T-helper 2 cell treated with Interferon-gamma antibody and Interleukin-4, amounts not matched to agents 5 μg/mL and 100 μg/mL, for 36 hours (primary cell): ENCODE measurements around the gene RNF31.

Experiments
- DNase-seq: peaks from one replicate; pipeline ENCODE4 v3.0.0; 2021; ENCODE audit warnings: low spot score
- H3K27ac Mint-ChIP-seq: one replicate; pipeline ENCODE4 v1.8.0; 2021; ENCODE audit warnings: mild to moderate bottlenecking, mixed read lengths
- H3K27me3 Mint-ChIP-seq: one replicate; pipeline ENCODE4 v1.8.0; 2021; ENCODE audit warnings: low read depth, mixed read lengths
- H3K36me3 Mint-ChIP-seq: one replicate; pipeline ENCODE4 v1.8.0; 2021; ENCODE audit warnings: low read depth, mixed read lengths
- H3K4me1 Mint-ChIP-seq: one replicate; pipeline ENCODE4 v1.8.0; 2021; ENCODE audit warnings: low read depth, mixed read lengths
- H3K4me3 Mint-ChIP-seq: one replicate; pipeline ENCODE4 v1.8.0; 2022; ENCODE audit warnings: mild to moderate bottlenecking, moderate library complexity, mixed read lengths
- H3K9me3 Mint-ChIP-seq: one replicate; pipeline ENCODE4 v1.8.0; 2021; ENCODE audit warnings: mixed read lengths

Gene RNF31

GRCh38 chr14:24138396-24139271 lies 8.7 kb upstream of the RNF31 start:
- H3K9me3 Mint-ChIP-seq: no peaks in the 10 kb centered on the region
- H3K27ac Mint-ChIP-seq: peak overlapping the region; percentile 77
- H3K27me3 Mint-ChIP-seq: no peaks in the 10 kb centered on the region
- H3K4me3 Mint-ChIP-seq: peak overlapping the region; percentile 99
- no peak for DNase-seq
- peaks cover 49% of the 10 kb centered on the region for H3K4me1 Mint-ChIP-seq
- peaks cover 56% of the 10 kb centered on the region for H3K36me3 Mint-ChIP-seq

- no peaks in the 10 kb centered on the region for H3K27me3 Mint-ChIP-seq
- peaks cover 54% of the 10 kb centered on the region for H3K4me1 Mint-ChIP-seq
- no peaks in the 10 kb centered on the region for H3K9me3 Mint-ChIP-seq
- no peak for DNase-seq
- peak overlapping the region; percentile 77 for H3K27ac Mint-ChIP-seq
- H3K4me3 Mint-ChIP-seq: peak overlapping the region; percentile 99
- H3K36me3 Mint-ChIP-seq: peaks cover 64% of the 10 kb centered on the region
Measured at GRCh38 chr14:24139272-24139934, 7.9 kb upstream of the RNF31 start.

- Mint-ChIP-seq H3K27ac (peak within 1 kb of the TSS; percentile 84), H3K9me3 (no peaks in the 10 kb centered on the region), H3K4me1 (peaks cover 60% of the 10 kb centered on the region), H3K4me3 (peak within 1 kb of the TSS; percentile 99), H3K27me3 (no peaks in the 10 kb centered on the region), H3K36me3 (peaks cover 80% of the 10 kb centered on the region)
- DNase-seq: peak; percentile 100
Measured at GRCh38 chr14:24141097-24141880, 6.0 kb upstream of the RNF31 start, which contains the start of gene EMC9. Gene EMC9, minus strand, starts transcription at chr14:24141591. Its CDS starts 287 bp downstream, at chr14:24141304.

GRCh38 chr14:24143511-24143910 lies 3.8 kb upstream of the RNF31 start:
- no peaks in the 10 kb centered on the region for H3K27me3 Mint-ChIP-seq

GRCh38 chr14:24144451-24144850 lies 2.8 kb upstream of the RNF31 start:
- Mint-ChIP-seq H3K4me3 (peak overlapping the region; percentile 100), H3K36me3 (peaks cover 68% of the 10 kb centered on the region), H3K4me1 (peaks cover 50% of the 10 kb centered on the region), H3K9me3 (no peaks in the 10 kb centered on the region), H3K27ac (peak overlapping the region; percentile 50), H3K27me3 (no peaks in the 10 kb centered on the region)
- DNase-seq: no peak

More at GRCh38 chr14:24143511-24143910, 3.8 kb upstream of the RNF31 start:
- peak overlapping the region; percentile 99 for H3K4me3 Mint-ChIP-seq
- peaks cover 68% of the 10 kb centered on the region for H3K36me3 Mint-ChIP-seq
- H3K27ac Mint-ChIP-seq: peak overlapping the region; percentile 69
- H3K4me1 Mint-ChIP-seq: peaks cover 50% of the 10 kb centered on the region
- no peaks in the 10 kb centered on the region for H3K9me3 Mint-ChIP-seq
- no peak for DNase-seq

- Mint-ChIP-seq H3K27ac (peak overlapping the region; percentile 100), H3K4me1 (peaks cover 49% of the 10 kb centered on the region), H3K27me3 (no peaks in the 10 kb centered on the region), H3K36me3 (peaks cover 67% of the 10 kb centered on the region), H3K9me3 (no peaks in the 10 kb centered on the region), H3K4me3 (peak overlapping the region; percentile 100)
- no peak for DNase-seq
Measured at GRCh38 chr14:24145219-24145618, 2.1 kb upstream of the RNF31 start.

- no peaks in the 10 kb centered on the region for H3K27me3 Mint-ChIP-seq
- H3K9me3 Mint-ChIP-seq: no peaks in the 10 kb centered on the region
- peaks cover 53% of the 10 kb centered on the region for H3K4me1 Mint-ChIP-seq
- H3K4me3 Mint-ChIP-seq: peak overlapping the region; percentile 100
- no peak for DNase-seq
- peaks cover 67% of the 10 kb centered on the region for H3K36me3 Mint-ChIP-seq
- H3K27ac Mint-ChIP-seq: peak overlapping the region; percentile 100
Measured at GRCh38 chr14:24145690-24146452, 1.4 kb upstream of the RNF31 start.

- peak; percentile 93 for DNase-seq
- no peaks in the 10 kb centered on the region for H3K27me3 Mint-ChIP-seq
- peaks cover 53% of the 10 kb centered on the region for H3K4me1 Mint-ChIP-seq
- peaks cover 72% of the 10 kb centered on the region for H3K36me3 Mint-ChIP-seq
- peak within 1 kb of the TSS; percentile 100 for H3K27ac Mint-ChIP-seq
- no peaks in the 10 kb centered on the region for H3K9me3 Mint-ChIP-seq
- H3K4me3 Mint-ChIP-seq: peak within 1 kb of the TSS; percentile 100
Measured at GRCh38 chr14:24146453-24146977, 783 bp upstream of the RNF31 start, which contains the start of gene PSME2. Gene PSME2, minus strand, starts transcription at chr14:24146610. Its CDS starts 29 bp downstream, at chr14:24146581.

GRCh38 chr14:24147761-24148428 lies 597 bp downstream of the RNF31 start:
- DNase-seq: no peak
- Mint-ChIP-seq H3K9me3 (no peaks in the 10 kb centered on the region), H3K36me3 (peaks cover 73% of the 10 kb centered on the region), H3K4me1 (peaks cover 48% of the 10 kb centered on the region), H3K27ac (peak overlapping the region; percentile 82), H3K4me3 (peak overlapping the region; percentile 100), H3K27me3 (no peaks in the 10 kb centered on the region)

- H3K4me1 Mint-ChIP-seq: peaks cover 36% of the 10 kb centered on the region
- no peaks in the 10 kb centered on the region for H3K9me3 Mint-ChIP-seq
Measured at GRCh38 chr14:24149302-24149969, 2.1 kb downstream of the RNF31 start.

GRCh38 chr14:24150061-24150460 lies 2.8 kb downstream of the RNF31 start:
- no peaks in the 10 kb centered on the region for H3K27me3 Mint-ChIP-seq
- H3K4me1 Mint-ChIP-seq: peaks cover 32% of the 10 kb centered on the region
- DNase-seq: no peak
- H3K4me3 Mint-ChIP-seq: no peak overlapping the region
- H3K9me3 Mint-ChIP-seq: no peaks in the 10 kb centered on the region
- H3K27ac Mint-ChIP-seq: no peak overlapping the region
- peaks cover 64% of the 10 kb centered on the region for H3K36me3 Mint-ChIP-seq

More at GRCh38 chr14:24149302-24149969, 2.1 kb downstream of the RNF31 start:
- H3K36me3 Mint-ChIP-seq: peaks cover 62% of the 10 kb centered on the region
- no peaks in the 10 kb centered on the region for H3K27me3 Mint-ChIP-seq
- no peak for DNase-seq
- peak overlapping the region; percentile 100 for H3K4me3 Mint-ChIP-seq
- H3K27ac Mint-ChIP-seq: peak overlapping the region; percentile 26

GRCh38 chr14:24150567-24150966 lies 3.3 kb downstream of the RNF31 start:
- Mint-ChIP-seq H3K4me1 (peaks cover 26% of the 10 kb centered on the region), H3K27ac (peak overlapping the region; percentile 34), H3K27me3 (no peaks in the 10 kb centered on the region), H3K9me3 (no peaks in the 10 kb centered on the region), H3K36me3 (peaks cover 64% of the 10 kb centered on the region), H3K4me3 (peak overlapping the region; percentile 3)
- DNase-seq: no peak
